NCI-H2227 treated with DMSO at 0.1 percent for 48 hours (cell line): ENCODE data around the gene TTC34.
"Not testable (repeated sequence)": the region's sequence is repeated elsewhere in the genome, so short reads cannot be mapped to it uniquely, and the experiment has no call there.

Experiments used
- DNase-seq: peaks from one replicate; lab custom pipeline; 2025; lab: John Stamatoyannopoulos, UW

The TTC34 gene

GRCh38 chr1:2795926-2796325, 5.6 kb downstream of the TTC34 start:
- no peak for DNase-seq

DNA sequence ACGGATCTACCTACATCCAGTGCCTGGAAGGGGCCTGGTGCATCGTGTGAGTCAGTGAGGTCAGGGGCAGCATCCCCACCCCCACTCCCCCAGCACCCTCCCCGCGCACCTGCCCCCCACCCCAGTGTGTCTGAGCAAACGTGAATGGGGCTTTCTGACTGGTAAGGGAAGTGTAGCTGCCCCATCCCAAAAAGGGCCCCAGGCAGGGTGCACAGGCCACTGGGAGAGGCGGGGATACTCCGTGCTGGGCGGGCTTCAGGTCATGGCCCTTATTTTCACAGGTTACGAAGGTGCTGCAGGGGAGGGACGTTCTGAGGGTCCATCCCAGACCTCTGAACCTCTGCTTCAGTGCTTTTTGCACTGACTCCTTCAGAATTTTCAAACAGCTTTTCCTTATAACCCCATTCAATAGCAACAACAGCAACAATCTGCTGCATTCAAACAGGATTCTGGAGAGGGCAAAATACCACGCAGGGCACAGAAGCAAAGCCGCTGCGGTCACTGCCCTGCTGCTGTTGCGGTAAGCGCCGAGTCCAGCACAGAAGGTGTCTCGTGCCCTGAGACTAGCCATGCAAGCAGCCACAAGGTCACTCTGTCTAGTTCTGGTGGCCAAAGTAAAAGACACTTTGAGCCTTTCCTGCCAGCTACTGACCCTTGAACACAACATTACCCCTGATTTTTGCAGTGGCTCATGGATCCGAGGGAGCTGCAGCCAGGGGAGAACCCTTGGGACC, 10.3 kb downstream of the TTC34 start:
- no peak for DNase-seq

GRCh38 chr1:2789986-2790581, 11.4 kb downstream of the TTC34 start:
- no peak for DNase-seq

GRCh38 chr1:2789164-2789985, 12.1 kb downstream of the TTC34 start:
- DNase-seq = no peak

DNA sequence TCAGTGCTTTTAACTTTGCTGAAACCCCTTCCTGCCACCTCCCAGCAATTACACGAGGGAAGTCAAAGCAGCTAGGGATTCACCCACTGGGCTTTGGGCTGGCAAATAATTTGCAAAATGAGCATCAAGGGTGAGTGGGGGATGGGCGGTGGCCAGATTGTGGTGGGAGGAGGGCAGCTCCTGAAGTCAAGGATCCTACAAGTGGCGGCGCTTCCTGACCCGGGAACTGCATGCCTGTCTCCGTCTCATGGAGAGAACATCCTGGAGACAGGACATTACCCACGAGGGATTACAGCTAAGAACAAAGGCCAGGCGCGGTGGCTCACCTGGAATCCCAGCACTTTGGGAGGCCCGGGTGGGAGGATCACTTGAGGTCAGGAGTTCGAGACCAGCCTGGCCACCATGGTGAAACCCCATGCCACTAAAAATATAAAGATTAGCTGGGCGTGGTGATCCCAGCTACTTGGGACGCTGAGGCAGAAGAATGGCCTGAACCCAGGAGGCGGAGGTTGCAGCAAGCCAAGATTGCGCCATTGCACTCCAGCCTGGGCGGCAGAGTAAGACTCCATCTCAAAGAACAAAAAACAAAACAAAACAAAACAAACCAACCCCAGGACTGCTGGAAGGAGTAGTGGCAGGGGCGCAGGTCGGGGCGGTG, 12.9 kb downstream of the TTC34 start:
- no peak for DNase-seq

DNA sequence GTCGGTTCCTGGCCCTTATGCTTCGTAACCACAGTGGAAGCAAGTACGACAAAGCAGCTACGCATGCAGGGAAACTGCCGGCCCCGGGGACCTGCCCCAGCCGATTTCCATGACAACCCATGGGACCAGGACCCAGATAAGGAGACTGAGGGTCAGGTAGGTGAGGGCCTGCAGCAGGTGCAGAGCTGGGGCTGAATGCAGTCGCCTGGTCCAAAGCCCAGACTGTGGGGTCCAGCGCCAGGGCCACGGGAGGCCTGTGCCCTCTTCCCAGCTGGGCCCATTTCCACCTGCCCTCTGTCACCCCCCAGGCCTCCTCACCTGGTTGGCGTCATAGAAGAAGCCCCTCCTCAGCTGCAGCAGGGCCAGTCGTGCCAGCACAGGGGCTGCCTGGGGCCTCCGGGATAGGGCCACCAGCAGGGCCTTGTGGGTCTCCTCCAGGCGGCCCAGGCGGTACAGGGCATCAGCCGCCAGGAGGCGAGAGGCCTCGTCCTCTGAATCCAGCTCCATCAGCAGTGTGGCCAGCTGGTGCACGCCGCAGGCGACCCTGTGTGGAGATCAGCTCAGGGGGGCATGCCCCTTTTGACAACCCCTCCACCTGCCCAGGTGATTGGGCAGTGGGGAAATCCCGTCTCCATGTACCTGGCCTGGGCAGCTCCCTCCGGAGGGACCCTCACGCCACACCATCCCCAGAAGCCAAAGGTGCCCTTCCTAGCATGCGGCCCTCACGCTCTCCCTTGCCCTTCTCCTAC, 14.2 kb downstream of the TTC34 start:
- DNase-seq = no peak

- no peak for DNase-seq
Observed at GRCh38 chr1:2786329-2787162, 14.9 kb downstream of the TTC34 start.

DNA sequence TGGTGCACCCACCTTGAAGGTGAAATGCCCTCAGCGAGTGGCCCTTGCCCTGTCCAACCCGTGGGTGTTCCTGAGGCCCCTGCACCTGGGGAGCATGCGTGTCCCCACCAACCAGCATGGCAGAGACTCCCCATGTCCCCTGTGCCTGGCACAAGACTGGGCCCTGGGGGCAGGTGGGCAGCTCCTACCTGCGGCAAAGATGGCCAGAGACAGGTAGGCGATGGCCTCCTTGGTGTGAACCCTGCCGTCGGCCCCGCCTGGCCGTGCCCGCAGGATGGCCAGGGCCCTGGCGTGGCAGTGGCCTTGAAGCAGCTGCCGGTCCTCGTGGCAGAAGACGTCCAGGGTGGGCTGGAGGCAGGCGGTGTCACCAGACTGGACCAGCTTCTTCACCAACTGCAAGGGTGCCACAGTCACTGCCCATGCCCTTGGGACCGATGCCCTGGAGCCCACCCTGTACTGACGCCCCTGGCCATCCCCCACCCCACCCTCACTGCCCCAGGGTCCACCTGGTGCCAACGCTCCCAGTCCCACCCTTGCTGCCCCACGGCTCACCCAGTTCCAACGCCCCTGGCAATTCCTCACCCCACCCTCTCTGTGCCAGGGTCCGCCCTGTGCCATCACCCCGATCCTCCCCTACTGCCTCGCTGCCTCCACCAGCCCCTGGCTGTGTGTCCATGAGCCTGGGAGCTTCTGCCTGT, 15.7 kb downstream of the TTC34 start:
- DNase-seq = no peak

DNA sequence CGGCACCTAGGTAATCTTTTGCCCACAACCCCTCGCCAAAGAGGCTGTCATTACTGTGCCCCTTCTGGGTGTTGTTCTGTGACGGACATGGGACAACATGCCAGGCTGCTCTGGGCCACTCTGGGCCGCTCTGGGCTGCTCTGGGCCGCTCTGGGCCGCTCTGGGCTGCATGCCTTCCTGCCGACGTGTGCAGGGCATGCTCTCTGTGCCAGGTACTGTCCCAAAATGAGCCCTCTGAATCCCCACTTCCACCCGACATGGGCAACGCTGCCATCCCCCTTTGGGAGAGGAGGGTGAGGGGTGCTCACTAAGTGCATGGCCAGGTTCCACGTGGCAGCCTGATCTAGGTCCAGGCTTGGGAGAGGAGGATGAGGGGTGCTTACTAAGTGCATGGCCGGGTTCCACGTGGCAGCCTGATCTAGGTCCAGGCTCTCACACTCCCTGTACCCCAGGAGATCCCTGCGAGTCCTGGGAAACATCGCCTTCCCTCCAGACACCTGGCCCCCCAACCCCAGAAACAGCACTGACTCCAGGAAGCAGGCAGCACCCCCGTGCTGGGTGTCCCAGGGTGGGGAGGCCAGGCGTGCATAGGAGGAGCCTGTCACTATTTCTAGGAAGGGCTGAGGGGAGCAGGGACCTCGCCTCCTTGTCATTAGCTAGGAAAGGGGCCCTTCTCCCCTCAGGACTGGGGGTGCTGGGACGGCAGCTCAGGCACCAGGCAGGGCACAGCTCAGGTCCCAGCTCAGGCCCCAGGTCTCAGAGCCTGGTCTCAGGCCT, 16.5 kb downstream of the TTC34 start:
- no peak for DNase-seq

DNA sequence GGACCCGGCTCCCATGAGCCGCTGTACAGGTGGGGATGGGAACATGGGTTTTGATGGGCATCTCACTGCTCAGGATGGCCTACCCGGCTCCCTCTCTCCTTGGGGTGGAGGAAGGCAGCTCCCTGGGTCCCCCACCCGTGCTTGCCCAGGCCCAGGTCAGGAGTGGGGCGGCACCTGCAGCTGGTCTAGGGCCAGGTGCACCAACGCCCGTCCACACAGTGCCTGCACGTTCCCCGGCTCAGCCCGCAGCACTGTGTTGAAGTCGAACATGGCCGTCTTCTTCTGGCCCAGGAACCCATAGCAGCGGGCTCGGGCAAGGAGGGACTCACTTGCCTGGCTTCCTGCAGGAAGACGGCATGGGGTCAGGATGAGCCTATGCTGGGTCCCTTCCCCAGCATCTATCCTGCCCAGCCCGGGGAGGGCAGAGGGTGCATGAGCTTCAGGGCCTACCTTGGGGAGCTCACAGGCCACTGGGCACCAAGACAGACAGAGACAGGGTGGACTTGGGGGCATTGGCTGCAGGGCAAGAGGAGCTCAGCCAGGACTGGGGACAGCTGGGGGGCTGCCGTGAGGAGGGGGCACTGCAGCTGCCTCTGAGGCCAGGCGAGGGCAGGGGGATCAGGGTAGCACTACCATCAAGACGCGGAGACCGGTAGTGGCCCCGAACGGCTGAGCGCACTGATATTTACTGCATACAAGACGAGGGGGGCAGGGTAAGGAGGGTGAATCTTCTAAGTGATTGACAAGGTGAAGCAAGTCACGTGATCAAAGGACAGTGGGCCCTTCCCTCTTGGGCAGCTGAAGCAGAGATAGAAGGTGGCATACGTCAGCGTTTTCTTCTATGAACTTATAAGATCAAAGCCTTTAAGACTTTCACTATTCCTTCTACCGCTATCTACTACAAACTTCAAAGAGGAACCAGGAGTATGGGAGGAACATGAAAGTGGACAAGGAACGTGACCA, 17.8 kb downstream of the TTC34 start:
- DNase-seq = no peak

DNA sequence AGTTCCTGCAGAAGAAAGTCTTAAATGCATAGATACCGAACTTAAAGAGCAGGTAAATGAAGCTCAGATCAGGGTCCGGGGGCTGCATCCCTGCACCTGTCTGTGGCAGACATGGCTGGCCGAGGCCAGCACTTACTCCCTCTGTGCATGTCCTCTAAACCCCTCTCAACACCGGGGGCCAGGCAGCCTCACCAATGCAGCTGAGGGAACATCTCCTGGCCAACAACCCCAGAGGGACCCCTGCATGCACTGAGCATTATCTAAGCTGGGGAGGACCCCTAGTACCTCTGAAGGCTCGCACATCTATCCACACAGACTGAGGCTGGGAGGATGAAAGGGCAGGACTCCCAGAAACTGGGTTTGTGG, 18.4 kb downstream of the TTC34 start:
- DNase-seq = no peak

DNA sequence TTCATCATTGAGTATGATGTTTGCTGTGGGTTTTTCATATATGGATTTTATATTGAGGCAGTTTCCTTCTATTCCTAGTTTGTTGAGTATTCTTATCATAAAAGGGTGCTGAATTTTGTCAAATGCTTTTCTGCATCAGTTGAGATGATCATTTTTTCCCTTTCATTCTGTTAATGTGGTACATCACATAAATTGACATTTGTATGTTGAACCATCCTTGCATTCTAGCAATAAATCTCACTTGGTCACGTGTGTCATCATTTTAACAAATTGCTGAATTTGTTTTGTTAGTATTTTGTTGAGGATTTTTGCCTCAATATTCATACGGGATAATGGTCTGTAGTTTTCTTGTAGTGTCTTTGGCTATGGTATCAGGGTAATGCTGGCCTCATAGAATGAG, 19.9 kb downstream of the TTC34 start:
- DNase-seq = no peak

- DNase-seq = no peak
Observed at GRCh38 chr1:2778220-2778592, 23.3 kb downstream of the TTC34 start.

DNA sequence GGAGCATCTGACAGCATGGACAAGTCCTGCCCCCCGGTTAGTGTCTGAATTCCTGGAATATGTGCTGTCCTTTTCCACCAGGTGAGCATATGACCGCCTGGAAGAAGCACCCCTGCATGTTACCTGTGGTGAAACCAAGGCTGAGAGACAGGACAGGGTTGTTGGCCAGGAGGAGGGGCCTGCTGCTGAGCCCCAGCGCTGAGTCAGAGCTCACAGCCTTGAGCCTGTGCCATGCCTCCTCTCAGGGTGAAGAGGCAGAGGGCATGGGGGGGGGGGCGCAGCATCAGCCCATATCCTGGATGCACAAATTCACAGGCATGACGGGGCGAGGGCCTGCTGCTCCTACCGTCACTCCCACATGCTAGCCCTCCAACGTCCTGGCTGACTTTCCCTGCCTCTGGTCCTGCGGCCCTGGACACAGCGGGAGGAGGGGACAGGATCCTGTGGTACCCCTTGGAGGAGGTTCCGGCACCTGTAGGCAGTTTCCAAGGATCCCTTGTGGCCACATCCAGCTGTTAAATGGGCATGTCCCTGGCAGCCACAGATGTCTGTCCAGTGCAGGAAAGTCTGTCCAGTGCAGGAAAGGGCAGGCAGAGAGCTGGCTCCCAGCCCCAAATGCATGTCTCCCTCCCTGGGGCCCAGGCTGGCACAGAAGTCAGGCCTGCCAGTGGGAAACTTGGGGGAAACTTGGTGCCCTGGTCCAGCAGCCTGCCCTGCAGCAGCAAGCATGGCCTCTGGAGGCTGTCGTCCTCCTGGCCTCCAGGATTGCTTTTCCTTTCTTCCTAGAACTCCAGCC, 23.9 kb downstream of the TTC34 start:
- DNase-seq = no peak

DNA sequence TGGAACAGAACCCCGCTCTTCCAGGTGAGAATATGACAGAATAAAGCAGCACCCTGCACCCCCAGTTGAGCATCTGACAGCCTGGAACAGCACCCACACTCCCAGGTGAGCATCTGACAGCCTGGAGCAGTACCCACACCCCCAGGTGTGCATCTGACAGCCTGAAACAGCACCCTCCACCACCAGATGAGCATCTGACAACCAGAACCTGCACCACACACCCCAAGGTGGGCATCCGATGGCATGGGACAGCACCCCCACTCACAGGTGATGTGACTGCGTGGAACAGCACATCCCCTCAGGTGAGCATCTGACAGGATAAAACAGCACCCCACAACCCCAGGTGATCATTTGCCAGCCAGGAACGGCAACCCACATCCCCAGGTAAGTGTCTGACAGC, 26.2 kb downstream of the TTC34 start:
- not testable (repeated sequence) for DNase-seq

DNA sequence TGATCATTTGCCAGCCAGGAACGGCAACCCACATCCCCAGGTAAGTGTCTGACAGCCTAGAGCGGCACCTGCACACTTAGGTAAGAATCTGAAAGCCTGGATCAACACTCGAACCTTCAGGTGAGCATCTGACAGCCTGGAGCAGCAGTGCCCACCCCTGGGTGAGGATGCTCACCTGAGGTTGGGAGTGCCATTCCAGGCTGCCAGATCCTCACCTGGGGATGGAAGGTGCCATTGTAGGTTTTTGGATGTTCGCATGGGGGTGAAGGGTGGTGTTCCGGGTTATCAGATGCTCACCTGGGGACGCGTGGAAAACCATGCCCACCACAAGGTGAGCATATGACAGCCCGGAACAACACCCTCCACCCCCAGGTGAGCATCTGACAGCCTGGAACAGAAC, 33.4 kb downstream of the TTC34 start:
- not testable (repeated sequence) for DNase-seq

- DNase-seq = not testable (repeated sequence)
Observed at GRCh38 chr1:2759433-2759832, 42.1 kb downstream of the TTC34 start.

GRCh38 chr1:2757519-2757918, 44.0 kb downstream of the TTC34 start:
- DNase-seq = not testable (repeated sequence)
